Measurements from ENCODE around the gene AUTS2.
"Not testable (repeated sequence)": the region's sequence is repeated elsewhere in the genome, so short reads cannot be mapped to it uniquely, and the experiment has no call there.

The AUTS2 gene

DNA sequence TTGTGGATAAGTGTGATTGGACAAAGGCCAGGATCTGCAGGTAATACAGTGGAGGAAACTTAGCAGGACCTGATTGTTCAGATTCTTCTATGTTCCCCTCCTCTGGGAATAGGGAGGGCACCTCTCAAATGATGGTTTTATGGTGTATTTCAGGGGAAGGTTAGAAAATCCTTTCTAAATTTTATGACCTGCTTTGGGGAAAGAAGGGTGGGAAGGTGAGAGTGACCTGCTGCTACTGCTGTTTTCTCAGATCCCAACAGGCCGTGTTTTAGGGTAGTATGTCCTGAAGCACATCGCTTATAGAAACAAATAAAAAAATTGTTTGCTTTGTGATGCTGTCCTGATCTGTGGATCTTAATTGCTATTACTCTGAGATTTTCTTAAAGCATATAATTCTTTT is 1129.6 kb downstream of the AUTS2 start:
- no peak for DNase-seq (ENCODE audit: low read depth)
- TF ChIP-seq, protein P1, sequence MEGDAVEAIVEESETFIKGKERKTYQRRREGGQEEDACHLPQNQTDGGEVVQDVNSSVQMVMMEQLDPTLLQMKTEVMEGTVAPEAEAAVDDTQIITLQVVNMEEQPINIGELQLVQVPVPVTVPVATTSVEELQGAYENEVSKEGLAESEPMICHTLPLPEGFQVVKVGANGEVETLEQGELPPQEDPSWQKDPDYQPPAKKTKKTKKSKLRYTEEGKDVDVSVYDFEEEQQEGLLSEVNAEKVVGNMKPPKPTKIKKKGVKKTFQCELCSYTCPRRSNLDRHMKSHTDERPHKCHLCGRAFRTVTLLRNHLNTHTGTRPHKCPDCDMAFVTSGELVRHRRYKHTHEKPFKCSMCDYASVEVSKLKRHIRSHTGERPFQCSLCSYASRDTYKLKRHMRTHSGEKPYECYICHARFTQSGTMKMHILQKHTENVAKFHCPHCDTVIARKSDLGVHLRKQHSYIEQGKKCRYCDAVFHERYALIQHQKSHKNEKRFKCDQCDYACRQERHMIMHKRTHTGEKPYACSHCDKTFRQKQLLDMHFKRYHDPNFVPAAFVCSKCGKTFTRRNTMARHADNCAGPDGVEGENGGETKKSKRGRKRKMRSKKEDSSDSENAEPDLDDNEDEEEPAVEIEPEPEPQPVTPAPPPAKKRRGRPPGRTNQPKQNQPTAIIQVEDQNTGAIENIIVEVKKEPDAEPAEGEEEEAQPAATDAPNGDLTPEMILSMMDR (conservative IDR thresholded peaks at IDR 0.05; ENCODE audit: low read length): no peak
- H3K4me3 ChIP-seq (ENCODE audit: low read length): no peak overlapping the region

GRCh38 chr7:70728872-70729552 is 1130.7 kb downstream of the AUTS2 start:
- TF ChIP-seq, protein P1 (conservative IDR thresholded peaks at IDR 0.05; ENCODE audit: low read length): no peak
- no peak overlapping the region for H3K4me3 ChIP-seq (ENCODE audit: low read length)
- DNase-seq (ENCODE audit: low read depth): no peak

DNA sequence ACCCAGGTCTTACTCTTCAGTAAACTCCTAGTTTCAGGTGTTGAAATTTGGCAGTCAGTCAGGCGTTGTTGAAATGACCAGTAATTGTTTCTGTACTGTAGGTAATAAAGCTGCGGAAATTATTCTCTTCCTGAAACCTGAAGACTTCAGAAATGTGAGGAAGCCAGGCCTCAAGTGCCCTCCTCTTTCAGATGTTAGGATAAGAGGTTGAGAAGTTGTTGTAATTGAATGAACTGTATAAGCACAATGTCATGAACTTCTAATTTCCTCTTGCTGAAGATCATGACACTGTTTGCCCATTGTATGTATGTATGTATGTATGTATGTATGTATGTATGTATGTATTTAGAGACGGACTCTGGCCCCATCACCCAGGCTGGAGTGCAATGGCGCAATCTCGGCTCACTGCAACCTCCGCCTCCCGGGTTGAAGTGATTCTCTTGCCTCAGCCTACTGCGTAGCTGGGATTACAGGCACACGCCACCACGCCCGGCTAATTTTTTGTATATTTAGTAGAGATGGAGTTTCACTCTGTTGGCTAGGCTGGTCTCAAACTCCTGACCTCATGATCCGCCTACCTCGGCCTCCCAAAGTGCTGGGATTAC is 1131.4 kb downstream of the AUTS2 start:
- not testable (repeated sequence) for DNase-seq (ENCODE audit: low read depth); H3K4me3 ChIP-seq (ENCODE audit: low read length)

DNA sequence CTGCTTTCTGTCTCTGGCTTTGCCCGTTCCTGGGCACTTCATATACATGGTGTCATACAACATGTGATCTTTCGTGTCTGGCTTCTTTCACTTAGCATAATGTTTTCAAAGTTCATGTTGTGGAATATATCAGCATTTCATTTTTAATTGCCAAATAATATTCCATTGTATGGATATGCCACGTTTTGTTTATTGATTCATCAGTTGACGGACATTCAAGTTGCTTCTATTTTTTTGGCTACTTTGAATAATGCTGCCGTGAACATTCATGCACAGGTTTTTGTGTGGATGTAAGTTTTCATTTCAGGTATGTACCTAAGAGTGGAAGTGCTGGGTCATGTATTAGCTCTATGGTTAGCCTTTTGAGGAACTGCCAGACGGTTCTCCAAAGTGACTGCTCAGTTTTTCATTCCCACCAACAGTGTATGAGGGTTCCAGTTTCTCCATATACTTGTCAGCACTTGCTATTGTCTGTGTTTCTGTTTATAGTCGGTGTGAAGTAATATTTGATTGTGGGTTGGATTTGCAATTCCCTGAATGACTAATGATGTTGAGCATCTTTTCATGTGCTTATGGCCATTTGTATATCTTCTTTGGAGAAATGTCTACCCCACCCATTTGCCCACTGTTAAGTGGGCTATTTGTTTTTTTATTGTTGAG is 1132.3 kb downstream of the AUTS2 start:
- DNase-seq (ENCODE audit: low read depth): no peak
- TF ChIP-seq, protein P1 (conservative IDR thresholded peaks at IDR 0.05; ENCODE audit: low read length): no peak
- no peak overlapping the region for H3K4me3 ChIP-seq (ENCODE audit: low read length)

- TF ChIP-seq, protein P1 (conservative IDR thresholded peaks at IDR 0.05; ENCODE audit: low read length): no peak
- H3K4me3 ChIP-seq (ENCODE audit: low read length): no peak overlapping the region
- DNase-seq (ENCODE audit: low read depth): no peak
Observed at GRCh38 chr7:70733090-70733489, 1134.8 kb downstream of the AUTS2 start.

GRCh38 chr7:70734411-70734810 is 1136.1 kb downstream of the AUTS2 start:
- TF ChIP-seq, protein P1 (conservative IDR thresholded peaks at IDR 0.05; ENCODE audit: low read length): no peak
- no peak for DNase-seq (ENCODE audit: low read depth)
- no peak overlapping the region for H3K4me3 ChIP-seq (ENCODE audit: low read length)

DNA sequence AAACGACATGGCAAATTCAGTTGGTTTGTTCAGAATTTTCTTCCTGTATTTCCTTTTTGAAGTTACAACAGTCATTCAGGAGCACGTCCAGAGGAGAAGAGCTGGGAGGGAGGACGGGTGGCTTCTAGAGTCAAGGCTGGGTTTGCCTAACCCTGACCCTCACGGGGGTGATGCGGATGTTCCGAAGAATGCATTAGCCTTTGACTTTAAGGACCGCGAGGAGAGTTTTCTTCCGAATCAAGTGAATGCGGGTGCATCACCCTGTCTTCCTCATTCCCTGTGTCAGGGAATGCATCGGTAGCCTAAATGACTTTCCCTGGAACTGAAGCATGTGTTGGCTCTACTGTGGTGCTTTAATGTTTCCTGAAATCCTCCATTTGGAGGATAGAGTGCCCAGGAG is 1137.0 kb downstream of the AUTS2 start:
- H3K4me3 ChIP-seq (ENCODE audit: low read length): no peak overlapping the region
- TF ChIP-seq, protein P1 (conservative IDR thresholded peaks at IDR 0.05; ENCODE audit: low read length): no peak
- no peak for DNase-seq (ENCODE audit: low read depth)

Measured in AG10803 (cell line).